GM18505 (cell line): ENCODE results near the gene ZDHHC12.

Experiments
- ATAC-seq: cut with Tn5 transposase; IDR thresholded peaks from one replicate; pipeline ENCODE4 v1.9.1; 2021; ENCODE audit not compliant: unreplicated experiment
- POLR2A ChIP-seq: IDR thresholded peaks from 4 replicates; pipeline ENCODE4 v1.6.1; 2011; ENCODE audit warnings: borderline replicate concordance; ENCODE audit not compliant: insufficient read depth, insufficient read length; ENCODE audit errors: extremely low read depth

The ZDHHC12 gene

DNA sequence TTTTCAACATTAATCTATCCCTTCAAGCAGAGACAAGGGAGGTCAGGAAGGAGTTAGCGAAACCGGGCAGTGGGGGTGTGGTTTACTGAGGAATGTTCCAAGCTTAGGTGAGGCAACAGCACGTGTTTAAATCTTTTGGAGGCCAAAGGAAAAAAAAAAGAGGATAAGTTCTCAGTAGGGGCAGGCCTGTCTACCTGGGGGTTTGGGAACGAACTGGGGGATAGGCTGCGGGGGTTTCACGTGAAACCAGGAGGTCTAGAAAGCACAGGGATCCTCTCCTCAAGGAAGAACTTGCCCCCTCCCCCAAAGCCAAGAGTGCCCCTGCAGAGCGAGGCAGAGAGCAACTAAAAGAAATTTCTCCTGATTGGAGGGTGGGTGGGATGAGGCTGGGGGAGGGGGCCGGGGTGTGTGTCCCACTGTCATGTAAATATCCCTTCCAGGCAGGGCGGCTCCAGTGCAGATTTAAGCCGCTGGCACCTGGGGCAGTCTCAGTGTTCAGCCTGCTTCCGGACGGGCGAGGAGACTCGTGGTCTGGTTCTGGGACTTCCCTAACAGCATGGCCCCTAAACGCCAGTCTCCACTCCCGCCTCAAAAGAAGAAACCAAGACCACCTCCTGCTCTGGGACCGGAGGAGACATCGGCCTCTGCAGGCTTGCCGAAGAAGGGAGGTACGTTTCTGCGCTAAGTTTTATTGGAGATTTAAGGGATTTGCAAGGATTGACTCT is 40.4 kb downstream of the ZDHHC12 start:
- TF ChIP-seq POLR2A = peak; percentile 48
- no peak for ATAC-seq

DNA sequence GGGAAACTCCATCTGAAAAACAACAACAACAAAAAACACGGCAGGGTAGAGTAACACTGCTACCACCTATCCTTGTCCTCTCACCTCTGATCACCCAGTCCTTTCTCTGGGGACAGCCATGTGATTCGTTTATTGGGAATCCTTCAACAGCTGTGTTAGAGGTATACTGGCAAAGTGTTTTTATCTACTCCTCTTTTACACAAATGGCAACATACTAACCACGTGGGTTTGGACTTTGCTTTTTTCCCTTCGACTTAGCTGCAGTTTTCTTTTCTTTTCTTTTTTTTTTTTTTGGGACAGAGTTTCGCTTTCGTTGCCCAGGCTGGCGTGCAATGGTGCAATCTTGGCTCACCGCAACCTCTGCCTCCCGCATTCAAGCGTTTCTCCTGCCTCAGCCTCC is 46.1 kb downstream of the ZDHHC12 start:
- TF ChIP-seq POLR2A = no peak
- ATAC-seq = no peak

DNA sequence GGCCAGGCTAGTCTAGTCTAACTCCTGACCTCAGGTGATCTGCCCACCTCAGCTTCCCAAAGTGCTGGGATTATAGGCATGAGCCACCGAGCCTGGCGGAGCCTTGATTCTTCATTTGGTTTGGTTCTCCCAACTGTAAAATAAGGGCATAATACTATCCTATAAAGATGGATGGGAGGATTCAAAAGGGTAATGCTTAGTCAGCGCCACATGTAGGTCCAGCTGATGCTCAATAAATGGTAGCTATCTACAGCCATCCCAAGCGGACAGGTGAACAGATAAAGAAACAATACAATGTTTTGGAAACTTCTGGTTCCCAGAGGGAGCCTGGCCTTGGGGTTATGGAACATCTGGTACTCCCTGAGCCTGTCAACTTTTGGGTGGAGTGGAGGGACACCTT is 48.5 kb downstream of the ZDHHC12 start:
- TF ChIP-seq POLR2A = no peak
- ATAC-seq = no peak
